ENCODE data around the gene MED10.

GRCh38 chr5:6408627-6409446, 30.5 kb upstream of the MED10 start:
- TF ChIP-seq, protein P1, sequence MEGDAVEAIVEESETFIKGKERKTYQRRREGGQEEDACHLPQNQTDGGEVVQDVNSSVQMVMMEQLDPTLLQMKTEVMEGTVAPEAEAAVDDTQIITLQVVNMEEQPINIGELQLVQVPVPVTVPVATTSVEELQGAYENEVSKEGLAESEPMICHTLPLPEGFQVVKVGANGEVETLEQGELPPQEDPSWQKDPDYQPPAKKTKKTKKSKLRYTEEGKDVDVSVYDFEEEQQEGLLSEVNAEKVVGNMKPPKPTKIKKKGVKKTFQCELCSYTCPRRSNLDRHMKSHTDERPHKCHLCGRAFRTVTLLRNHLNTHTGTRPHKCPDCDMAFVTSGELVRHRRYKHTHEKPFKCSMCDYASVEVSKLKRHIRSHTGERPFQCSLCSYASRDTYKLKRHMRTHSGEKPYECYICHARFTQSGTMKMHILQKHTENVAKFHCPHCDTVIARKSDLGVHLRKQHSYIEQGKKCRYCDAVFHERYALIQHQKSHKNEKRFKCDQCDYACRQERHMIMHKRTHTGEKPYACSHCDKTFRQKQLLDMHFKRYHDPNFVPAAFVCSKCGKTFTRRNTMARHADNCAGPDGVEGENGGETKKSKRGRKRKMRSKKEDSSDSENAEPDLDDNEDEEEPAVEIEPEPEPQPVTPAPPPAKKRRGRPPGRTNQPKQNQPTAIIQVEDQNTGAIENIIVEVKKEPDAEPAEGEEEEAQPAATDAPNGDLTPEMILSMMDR (IDR thresholded peaks at IDR 0.05; ENCODE audit: low read length) = no peak
- no peak for TF ChIP-seq EZH2 (IDR thresholded peaks at IDR 0.05; ENCODE audit: borderline replicate concordance, low read length)
